Activated CD8-positive, alpha-beta T cell treated with anti-CD3 and anti-CD28 coated beads for 36 hours (primary cell): ENCODE measurements around the gene PRODH. TPM values are rescaled to one million over a fixed set of nuclear protein-coding genes. Genes with fewer than 3 reads are reported as not detected.
A peak's percentile ranks its signal among the peaks of the same experiment; 100 is the strongest.
"Not testable (repeated sequence)": the region's sequence is repeated elsewhere in the genome, so short reads cannot be mapped to it uniquely, and the experiment has no call there.

Experiments used
- ATAC-seq: fragments of 200-7000 bp; cut with Tn5 transposase; one replicate; pipeline ENCODE4 v1.10.0; 2021; ENCODE audit warnings: mild to moderate bottlenecking, moderate library complexity
- CTCF ChIA-PET: fragments of 350-600 bp; sonication (Branson Sonifier 250); formaldehyde crosslinking; loops from one replicate; lab custom pipeline; 2021; ENCODE audit warnings: antibody characterized with exemption; lab: Charles Lee
- POLR2A ChIA-PET: fragments of 350-600 bp; sonication (Branson Sonifier 250); formaldehyde crosslinking; loops from one replicate; lab custom pipeline; 2021; ENCODE audit warnings: antibody characterized with exemption; lab: Charles Lee
- DNase-seq: peaks from one replicate; pipeline ENCODE4 v3.0.0-alpha.2; 2020
- H3K27ac Mint-ChIP-seq: one replicate; pipeline ENCODE4 v1.8.0; 2021; ENCODE audit warnings: mild to moderate bottlenecking, mixed read lengths
- H3K27me3 Mint-ChIP-seq: one replicate; pipeline ENCODE4 v1.8.0; 2021; ENCODE audit warnings: mixed read lengths
- H3K36me3 Mint-ChIP-seq: one replicate; pipeline ENCODE4 v1.8.0; 2021; ENCODE audit warnings: low read depth, mixed read lengths
- H3K4me1 Mint-ChIP-seq: one replicate; pipeline ENCODE4 v1.8.0; 2021; ENCODE audit warnings: low read depth, mixed read lengths
- H3K4me3 Mint-ChIP-seq: one replicate; pipeline ENCODE4 v1.8.0; 2021; ENCODE audit warnings: mild to moderate bottlenecking, moderate library complexity, mixed read lengths
- H3K9me3 Mint-ChIP-seq: one replicate; pipeline ENCODE4 v1.8.0; 2021; ENCODE audit warnings: mixed read lengths
- intact Hi-C: fragments of 100-400 bp; cut with micrococcal nuclease; formaldehyde crosslinking; loops from one replicate; pipeline ENCODE4 v1.10.0; 2022
- total RNA-seq, 2 experiments: library from RNA; stranded (reverse); gene quantifications; one replicate each; pipeline ENCODE4 v1.2.3, GENCODE V29; 2021
- TF ChIP-seq, protein P1 (sequence below): fragments of 200-600 bp; IDR thresholded peaks from one replicate; pipeline ENCODE4 v1.8.0; 2022; ENCODE audit warnings: antibody characterized with exemption, mild to moderate bottlenecking

The PRODH gene
- total RNA-seq, 2 experiments from 2014 or later: not detected

DNA sequence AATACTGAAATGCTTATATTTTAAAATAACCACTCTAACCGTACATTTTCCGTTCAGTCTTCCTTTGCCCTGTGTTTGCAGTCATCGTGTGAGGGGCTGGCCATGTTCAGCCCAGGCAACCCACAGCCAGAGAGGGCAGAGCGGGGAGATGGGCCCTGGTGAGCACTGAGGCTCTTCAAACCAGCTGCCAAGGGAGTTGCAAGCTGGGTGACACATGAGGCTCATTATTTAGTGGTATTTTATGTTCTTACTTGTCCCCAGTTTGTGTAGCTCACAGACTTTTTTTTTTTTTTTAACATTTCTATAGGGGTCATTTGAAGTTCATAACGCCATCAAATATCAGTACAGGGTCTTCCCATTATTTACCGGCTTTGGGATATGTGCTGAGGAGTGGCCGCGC, 48.0 kb downstream of the PRODH start:
- Mint-ChIP-seq H3K36me3 (no peaks in the 10 kb centered on the region), H3K9me3 (peaks cover 1% of the 10 kb centered on the region), H3K27ac (no peak overlapping the region), H3K27me3 (no peaks in the 10 kb centered on the region), H3K4me1 (no peaks in the 10 kb centered on the region), H3K4me3 (no peak overlapping the region)
- ChIA-PET POLR2A (no interaction called here), CTCF (no interaction called here)
- TF ChIP-seq, protein P1, sequence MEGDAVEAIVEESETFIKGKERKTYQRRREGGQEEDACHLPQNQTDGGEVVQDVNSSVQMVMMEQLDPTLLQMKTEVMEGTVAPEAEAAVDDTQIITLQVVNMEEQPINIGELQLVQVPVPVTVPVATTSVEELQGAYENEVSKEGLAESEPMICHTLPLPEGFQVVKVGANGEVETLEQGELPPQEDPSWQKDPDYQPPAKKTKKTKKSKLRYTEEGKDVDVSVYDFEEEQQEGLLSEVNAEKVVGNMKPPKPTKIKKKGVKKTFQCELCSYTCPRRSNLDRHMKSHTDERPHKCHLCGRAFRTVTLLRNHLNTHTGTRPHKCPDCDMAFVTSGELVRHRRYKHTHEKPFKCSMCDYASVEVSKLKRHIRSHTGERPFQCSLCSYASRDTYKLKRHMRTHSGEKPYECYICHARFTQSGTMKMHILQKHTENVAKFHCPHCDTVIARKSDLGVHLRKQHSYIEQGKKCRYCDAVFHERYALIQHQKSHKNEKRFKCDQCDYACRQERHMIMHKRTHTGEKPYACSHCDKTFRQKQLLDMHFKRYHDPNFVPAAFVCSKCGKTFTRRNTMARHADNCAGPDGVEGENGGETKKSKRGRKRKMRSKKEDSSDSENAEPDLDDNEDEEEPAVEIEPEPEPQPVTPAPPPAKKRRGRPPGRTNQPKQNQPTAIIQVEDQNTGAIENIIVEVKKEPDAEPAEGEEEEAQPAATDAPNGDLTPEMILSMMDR: no peak
- intact Hi-C loops: no loop called here
- no peak for ATAC-seq
- no peak for DNase-seq

DNA sequence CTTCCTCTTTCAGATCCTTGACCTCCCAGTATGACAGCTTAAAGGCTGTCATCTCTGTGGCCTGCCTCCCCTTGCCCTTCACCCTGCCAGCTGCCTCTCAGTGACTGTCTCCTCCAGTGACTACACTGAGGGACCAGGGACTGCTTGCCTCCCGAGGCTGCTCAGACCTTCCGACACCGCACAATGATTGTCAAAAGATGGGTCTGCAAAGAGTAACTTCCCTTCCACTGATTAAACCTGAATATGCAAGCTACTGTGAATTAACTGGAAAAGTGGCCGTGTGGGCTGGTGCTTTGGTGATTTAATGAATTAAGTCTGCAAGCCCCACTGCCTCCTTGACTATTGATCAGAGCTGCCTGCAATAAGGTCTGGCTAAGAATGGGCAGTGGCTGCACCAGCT, 51.6 kb downstream of the PRODH start:
- H3K4me3 Mint-ChIP-seq, POLR2A ChIA-PET, H3K36me3 Mint-ChIP-seq, H3K27ac Mint-ChIP-seq, H3K27me3 Mint-ChIP-seq, DNase-seq, H3K4me1 Mint-ChIP-seq, H3K9me3 Mint-ChIP-seq, intact Hi-C loops, CTCF ChIA-PET, ATAC-seq: not testable (repeated sequence)

DNA sequence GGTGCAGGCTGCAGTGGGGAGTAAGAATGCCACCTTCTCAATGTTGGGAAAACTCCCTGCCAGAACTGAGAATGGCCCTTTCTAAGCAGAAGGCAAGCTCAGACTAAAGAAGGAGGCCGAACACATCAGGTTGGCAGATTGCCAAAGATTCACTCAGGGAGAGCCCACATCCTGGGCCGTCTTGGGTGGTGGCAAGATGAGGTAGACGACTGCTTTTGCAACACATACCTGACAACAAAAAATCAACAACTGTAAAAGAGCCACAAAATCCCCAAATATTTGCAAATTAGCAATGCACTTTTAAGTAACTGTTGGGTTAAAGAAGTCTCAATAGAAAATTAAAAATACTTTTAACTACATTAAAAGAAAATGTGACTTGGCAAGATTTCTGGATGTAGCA, 54.8 kb downstream of the PRODH start:
- ATAC-seq, H3K4me3 Mint-ChIP-seq, H3K4me1 Mint-ChIP-seq, CTCF ChIA-PET, H3K27ac Mint-ChIP-seq, H3K9me3 Mint-ChIP-seq, H3K36me3 Mint-ChIP-seq, POLR2A ChIA-PET, intact Hi-C loops, H3K27me3 Mint-ChIP-seq: not testable (repeated sequence)
- peak; percentile 58 for DNase-seq

Other genes starting within 250 kb of the PRODH start
- gene DGCR6, start 30.0 kb downstream of the PRODH start, total RNA-seq: 1 to 10 TPM in 1 of 2 experiments, under 1 TPM in 1; 0.88 to 1.4 TPM
- gene DGCR2, start 186.1 kb upstream of the PRODH start, total RNA-seq: 10 to 100 TPM; 18.0 to 20.0 TPM
- gene TSSK2, start 195.0 kb upstream of the PRODH start, total RNA-seq: not detected
- 10 to 100 TPM; 11.7 to 12.9 TPM for gene ESS2, start 208.4 kb upstream of the PRODH start, total RNA-seq
- not detected for gene GSC2, start 214.0 kb upstream of the PRODH start, total RNA-seq
- 10 to 100 TPM; 56.4 to 57.6 TPM for gene SLC25A1, start 242.4 kb upstream of the PRODH start, total RNA-seq